Lower leg skin (tissue), 4 donors: ENCODE results near the gene AVEN. TPM values are rescaled to one million over a fixed set of nuclear protein-coding genes. Genes with fewer than 3 reads are reported as not detected.

Experiments
- DNase-seq, 2 donors: peaks; one replicate each; pipeline ENCODE4 v3.0.0-alpha.2; 2019; ENCODE audit warnings: low spot score in 2 of 2
- H3K4me3 ChIP-seq: fragments of 200-600 bp; sonication (generic); 2 replicates; pipeline ENCODE4 v1.5.1; 2017; ENCODE audit warnings: mild to moderate bottlenecking, low read depth; ENCODE audit not compliant: poor library complexity, severe bottlenecking
- POLR2A ChIP-seq, 2 donors: fragments of 450-650 bp; IDR thresholded peaks; one replicate each; pipeline ENCODE4 v1.6.1; 2016 to 2017; ENCODE audit warnings: antibody characterized with exemption in 2 of 2, mild to moderate bottlenecking in 1 of 2, moderate library complexity in 1 of 2
- WGBS, 2 donors: methylation state at CpG; one replicate each; pipeline ENCODE4 v1.1.5; 2018; 5-methylcytosine and 5-hydroxymethylcytosine counted together
- intact Hi-C: fragments of 100-400 bp; cut with DNase I; formaldehyde crosslinking; loops from one replicate; pipeline ENCODE4 v1.15.0; 2023; ENCODE audit warnings: low total_unique reads
- total RNA-seq, 4 donors: library from RNA; depleted of rRNA; stranded (reverse); fragments of >200 nt; gene quantifications; one replicate each; pipeline ENCODE4 v1.1.0, GENCODE V29; 2016
- TF ChIP-seq, protein P1 (sequence below), 3 donors: fragments of 450-650 bp; IDR thresholded peaks; one replicate each; pipeline ENCODE4 v1.5.1; 2016; ENCODE audit warnings: antibody characterized with exemption in 3 of 3, mild to moderate bottlenecking in 3 of 3, moderate library complexity in 2 of 3

The AVEN gene
- total RNA-seq, 4 donors from 2014 or later, result 9.7 to 17.0 (median 12.9) TPM

DNA sequence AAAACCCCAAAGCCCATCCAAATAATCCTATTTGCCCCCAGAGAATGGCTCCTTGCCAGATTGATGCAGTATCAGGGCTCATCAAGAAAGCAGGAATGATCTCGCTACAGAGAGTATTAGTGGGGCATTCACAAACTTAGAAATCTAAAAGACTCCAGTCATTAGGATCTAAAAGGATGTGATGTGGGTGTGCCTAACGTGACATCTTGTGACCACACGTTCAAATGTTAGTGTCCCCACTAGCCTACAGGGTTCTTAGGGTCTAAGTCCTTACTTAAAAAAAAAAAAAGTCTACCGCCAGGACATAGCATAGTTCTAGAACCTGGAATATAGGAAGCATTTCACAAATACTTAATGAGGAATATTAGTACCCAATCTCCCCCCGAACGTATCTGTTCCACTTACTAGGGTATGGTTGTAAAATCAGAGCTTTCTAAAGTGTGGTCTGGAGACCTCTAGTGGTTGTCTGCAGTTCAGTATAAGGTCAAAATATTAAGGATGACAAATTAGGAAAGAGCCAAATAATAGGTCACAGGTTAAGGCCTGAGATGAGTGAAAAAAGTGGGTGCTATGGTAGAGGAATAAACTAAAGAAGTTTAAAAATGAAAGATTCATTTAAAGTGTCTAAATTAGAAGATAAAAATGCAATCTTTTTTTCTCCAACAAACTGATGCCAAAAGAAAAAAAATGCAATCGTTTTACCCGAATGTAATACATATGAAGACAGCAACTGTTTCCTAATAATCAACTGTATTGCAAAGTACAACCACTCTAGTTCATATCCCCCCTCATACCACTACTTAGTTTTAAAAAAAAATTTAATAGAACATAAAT, 75.0 kb downstream of the AVEN start:
- no peak overlapping the region for H3K4me3 ChIP-seq
- intact Hi-C loops, result no loop called here
- TF ChIP-seq, protein P1, sequence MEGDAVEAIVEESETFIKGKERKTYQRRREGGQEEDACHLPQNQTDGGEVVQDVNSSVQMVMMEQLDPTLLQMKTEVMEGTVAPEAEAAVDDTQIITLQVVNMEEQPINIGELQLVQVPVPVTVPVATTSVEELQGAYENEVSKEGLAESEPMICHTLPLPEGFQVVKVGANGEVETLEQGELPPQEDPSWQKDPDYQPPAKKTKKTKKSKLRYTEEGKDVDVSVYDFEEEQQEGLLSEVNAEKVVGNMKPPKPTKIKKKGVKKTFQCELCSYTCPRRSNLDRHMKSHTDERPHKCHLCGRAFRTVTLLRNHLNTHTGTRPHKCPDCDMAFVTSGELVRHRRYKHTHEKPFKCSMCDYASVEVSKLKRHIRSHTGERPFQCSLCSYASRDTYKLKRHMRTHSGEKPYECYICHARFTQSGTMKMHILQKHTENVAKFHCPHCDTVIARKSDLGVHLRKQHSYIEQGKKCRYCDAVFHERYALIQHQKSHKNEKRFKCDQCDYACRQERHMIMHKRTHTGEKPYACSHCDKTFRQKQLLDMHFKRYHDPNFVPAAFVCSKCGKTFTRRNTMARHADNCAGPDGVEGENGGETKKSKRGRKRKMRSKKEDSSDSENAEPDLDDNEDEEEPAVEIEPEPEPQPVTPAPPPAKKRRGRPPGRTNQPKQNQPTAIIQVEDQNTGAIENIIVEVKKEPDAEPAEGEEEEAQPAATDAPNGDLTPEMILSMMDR (IDR thresholded peaks at IDR 0.05), result no peak
- TF ChIP-seq POLR2A (IDR thresholded peaks at IDR 0.05), result no peak
- no peak for DNase-seq
- WGBS, 2 donors, result 49% methylated on average over 8 of the region's 8 CpGs

- intact Hi-C loops, result no loop called here
- H3K4me3 ChIP-seq, result no peak overlapping the region
- DNase-seq, result no peak
- 83 to 90% methylated on average over 3 of the region's 3 CpGs for WGBS, 2 donors
- TF ChIP-seq POLR2A (IDR thresholded peaks at IDR 0.05), result no peak
- TF ChIP-seq, protein P1 (IDR thresholded peaks at IDR 0.05), result no peak
Observed at GRCh38 chr15:33960549-33960935, 78.5 kb downstream of the AVEN start.

- no peak overlapping the region for H3K4me3 ChIP-seq
- DNase-seq, result no peak
- TF ChIP-seq, protein P1 (IDR thresholded peaks at IDR 0.05), result no peak
- no peak for TF ChIP-seq POLR2A (IDR thresholded peaks at IDR 0.05)
- 83 to 85% methylated on average over 7 of the region's 7 CpGs for WGBS, 2 donors
- intact Hi-C loops, result loop anchor here (5.0 kb wide), 1 partner anchor 1102 kb away; no protein-coding TSS in a partner anchor
Observed at GRCh38 chr15:33959844-33960548, 79.0 kb downstream of the AVEN start.

DNA sequence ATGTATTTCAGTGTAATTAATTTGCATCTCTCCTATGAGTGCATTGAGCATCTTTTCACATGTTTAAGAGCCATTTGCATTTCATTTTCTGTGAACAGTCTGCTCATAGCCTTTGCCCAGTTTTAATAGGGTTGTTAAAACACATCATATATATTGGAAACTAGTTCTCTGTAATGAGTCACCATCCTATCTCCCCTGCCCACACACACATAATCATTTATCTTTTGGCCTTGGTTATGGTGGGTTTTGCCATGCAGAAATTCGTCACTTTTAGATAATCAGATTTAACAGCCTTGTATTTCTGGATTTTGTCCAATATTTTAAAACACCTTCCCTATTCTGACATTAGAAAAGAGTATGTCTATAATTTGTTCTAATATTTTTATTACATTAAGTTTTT, 82.6 kb downstream of the AVEN start:
- intact Hi-C loops, result loop anchor here (5.0 kb wide), 1 partner anchor 1106 kb away; no protein-coding TSS in a partner anchor
- no peak overlapping the region for H3K4me3 ChIP-seq
- WGBS, 2 donors, result 41 to 44% methylated on average over 1 of the region's 1 CpG
- DNase-seq, result no peak
- TF ChIP-seq, protein P1 (IDR thresholded peaks at IDR 0.05), result no peak
- no peak for TF ChIP-seq POLR2A (IDR thresholded peaks at IDR 0.05)

- WGBS, 2 donors, result 74 to 80% methylated on average over 10 of the region's 10 CpGs
- intact Hi-C loops, result loop anchor here (5.0 kb wide), 1 partner anchor 1106 kb away; no protein-coding TSS in a partner anchor
- TF ChIP-seq POLR2A (IDR thresholded peaks at IDR 0.05), result no peak
- TF ChIP-seq, protein P1 (IDR thresholded peaks at IDR 0.05), result no peak
- no peak overlapping the region for H3K4me3 ChIP-seq
- no peak for DNase-seq
Observed at GRCh38 chr15:33955945-33956344, 83.1 kb downstream of the AVEN start.
